RPMI7951 (cell line): ENCODE measurements around the gene C1D. TPM values are rescaled to one million over a fixed set of nuclear protein-coding genes. Genes with fewer than 3 reads are reported as not detected.
A peak's percentile ranks its signal among the peaks of the same experiment; 100 is the strongest.

Source experiments
- DNase-seq: peaks from one replicate; pipeline ENCODE4 v3.0.0-alpha.2; 2012; ENCODE audit warnings: low read depth
- total RNA-seq: library from RNA; depleted of rRNA; stranded (reverse); fragments of >200 nt; shearing (Covaris generic); gene quantifications from 2 replicates; pipeline ENCODE4 v1.2.3, GENCODE V29; 2014

C1D gene
- total RNA-seq, 1 experiment from 2014 or later = 122 TPM

DNA sequence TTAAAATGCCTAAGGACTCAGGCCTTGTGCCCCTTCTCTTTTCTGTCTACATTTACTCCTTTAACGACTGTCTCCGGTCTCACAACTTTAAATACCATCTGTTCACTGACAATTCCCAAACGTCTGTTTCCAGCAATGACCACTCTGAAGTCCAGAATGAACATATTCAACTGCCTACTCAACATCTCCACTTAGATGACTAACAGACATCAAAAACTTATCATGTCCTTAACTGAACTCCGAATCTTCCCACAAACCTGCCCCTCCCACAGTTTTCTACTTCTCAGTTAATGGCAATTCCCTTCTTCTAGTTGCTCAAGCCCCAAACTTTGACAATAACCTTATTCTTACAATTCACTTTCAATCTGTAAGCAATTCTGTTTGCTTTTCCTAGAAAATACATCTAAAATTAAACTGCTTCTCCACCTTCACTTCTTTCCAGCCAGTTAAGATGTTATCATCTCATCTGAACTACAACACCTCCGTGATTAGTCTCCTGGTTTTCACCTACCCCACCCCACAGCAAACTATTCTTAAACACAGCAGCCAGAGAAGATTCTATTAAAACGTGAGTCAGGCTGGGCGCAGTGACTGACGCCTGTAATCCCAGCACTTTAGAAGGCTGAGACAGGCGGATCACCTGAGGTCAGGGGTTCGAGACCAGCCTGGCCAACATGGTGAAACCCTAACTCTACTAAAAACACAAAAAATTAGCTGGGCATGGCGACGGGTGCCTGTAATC, 2.8 kb downstream of the C1D start:
- peak; percentile 73 for DNase-seq

DNA sequence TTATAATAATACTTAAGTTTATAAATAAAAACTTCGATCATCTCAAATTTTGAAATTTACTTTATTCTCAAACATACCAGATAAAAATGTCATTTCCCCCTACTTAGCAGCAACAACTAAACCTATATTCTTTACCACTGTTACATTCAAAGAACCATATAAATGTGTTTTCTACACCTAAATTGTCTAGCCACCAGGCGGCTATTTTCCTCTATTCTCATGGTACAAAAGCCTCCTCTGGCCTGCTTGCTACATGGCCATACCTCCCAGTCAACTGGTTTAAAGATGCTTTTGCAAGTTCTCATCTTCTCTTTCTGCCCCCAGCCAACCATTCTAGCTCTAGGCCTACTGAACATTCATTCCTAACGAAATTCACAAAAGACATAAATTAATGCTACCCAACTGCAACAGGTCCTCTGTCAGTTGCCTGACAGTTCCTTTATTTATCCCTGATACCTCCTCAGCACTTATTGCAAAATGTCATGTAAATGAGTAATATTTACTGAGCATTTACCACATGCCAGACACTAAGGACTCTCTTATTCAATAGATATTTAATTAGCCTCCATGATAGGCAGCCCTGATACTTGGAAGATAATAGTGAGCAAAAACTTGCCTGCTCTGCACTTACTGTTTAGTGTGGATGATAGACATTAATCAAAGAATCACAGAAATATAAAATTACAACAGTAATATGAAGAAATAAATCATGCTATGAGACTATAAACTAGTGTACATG, 5.0 kb downstream of the C1D start:
- DNase-seq = no peak

GRCh38 chr2:68052717-68053422, 9.9 kb downstream of the C1D start:
- no peak for DNase-seq

GRCh38 chr2:68050353-68050752, 12.5 kb downstream of the C1D start:
- DNase-seq = no peak

DNA sequence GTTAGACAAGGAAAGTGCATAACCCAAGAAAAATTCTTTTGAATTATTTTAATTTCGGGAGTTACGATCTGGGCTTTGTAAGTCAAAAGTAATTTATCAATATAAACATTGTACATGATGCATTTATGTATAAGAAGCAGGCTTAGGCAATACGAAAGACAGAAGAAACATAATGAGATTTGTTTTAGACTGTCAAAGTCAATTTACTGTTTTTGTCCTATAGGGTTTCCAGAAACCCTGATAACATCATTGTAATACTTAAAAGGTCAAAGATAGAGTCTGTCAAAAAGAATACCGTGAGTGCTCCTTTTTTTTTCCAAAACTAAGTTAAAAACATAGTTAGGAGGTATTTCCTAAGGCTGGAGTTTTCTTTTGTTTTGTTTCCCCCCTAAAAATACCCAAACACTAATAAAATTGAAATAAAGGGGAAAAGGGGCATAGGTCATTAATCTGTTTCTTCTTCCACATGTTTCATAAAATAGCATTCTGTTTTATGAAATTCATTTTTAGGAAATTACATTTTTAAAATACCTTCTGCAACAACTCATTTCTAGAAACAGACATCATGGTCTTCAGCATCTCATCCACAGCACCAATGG, 16.1 kb downstream of the C1D start:
- no peak for DNase-seq

- no peak for DNase-seq
These were observed 16.6 kb downstream of the C1D start for GRCh38 chr2:68046224-68046623.

GRCh38 chr2:68045342-68045741, 17.5 kb downstream of the C1D start:
- DNase-seq = no peak

DNA sequence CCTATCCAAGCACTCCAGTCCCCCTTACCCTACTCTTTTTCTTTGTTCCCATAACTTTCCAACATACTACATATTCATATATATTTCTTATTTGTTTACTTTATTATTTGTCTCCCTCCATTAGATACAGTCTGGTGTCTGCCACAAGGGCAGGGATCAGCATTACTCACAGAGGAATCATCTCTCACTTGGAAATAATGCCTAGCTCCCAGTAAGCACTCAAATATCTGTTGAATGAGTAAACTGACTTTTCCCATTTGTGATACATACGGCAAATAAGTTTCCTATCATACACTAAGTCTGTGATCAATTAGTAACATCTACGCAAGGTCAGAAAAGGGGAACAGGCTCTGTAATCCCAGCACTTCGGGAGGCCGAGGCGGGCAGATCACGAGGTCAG, 18.7 kb downstream of the C1D start:
- peak; percentile 48 for DNase-seq

DNA sequence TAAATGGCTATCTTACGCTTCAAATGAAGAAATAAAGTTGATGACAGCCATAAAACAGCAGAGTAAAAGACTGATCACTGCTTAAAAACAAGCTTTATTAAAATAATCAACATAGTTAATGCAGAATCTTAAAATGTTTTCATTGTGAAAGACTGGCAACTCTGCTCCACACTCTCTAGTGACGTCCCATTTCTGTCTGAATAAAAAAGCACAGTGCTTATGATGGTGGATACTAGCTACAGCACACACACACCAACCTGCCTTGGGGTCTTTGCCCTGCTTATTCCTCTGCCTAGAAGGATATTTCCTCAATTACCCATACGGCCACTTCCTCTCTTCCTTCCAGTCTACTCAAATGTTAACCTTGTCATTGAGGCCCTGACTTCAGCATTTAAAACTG, 19.1 kb downstream of the C1D start:
- DNase-seq = no peak

GRCh38 chr2:68043032-68043431, 19.8 kb downstream of the C1D start:
- DNase-seq = no peak

DNA sequence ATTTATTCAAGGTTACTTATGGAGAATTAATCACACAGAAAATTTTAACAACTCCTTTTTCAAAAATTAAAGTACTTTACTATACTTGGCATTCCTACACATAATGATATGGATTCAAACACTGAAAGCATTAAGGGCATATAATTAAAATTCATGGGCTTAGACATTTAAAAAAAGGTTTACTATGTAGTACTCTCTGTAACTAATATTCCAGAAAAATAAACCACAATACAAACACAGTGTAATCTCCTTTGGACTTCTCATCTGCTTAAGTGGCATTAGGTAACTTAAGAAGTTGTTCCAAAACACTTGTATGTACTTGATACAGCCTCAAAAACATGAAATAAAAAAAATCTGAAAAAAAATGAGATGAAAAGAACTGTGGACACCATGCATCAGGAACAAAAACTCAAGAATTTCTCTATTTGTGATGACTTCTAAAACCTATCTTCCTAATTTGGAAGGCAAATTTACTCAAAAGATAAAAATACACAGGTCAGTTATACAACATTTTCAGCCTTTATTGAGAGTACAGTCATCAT, 21.0 kb downstream of the C1D start:
- DNase-seq = no peak

- no peak for DNase-seq
These were observed 22.7 kb downstream of the C1D start for GRCh38 chr2:68040078-68040477.

DNA sequence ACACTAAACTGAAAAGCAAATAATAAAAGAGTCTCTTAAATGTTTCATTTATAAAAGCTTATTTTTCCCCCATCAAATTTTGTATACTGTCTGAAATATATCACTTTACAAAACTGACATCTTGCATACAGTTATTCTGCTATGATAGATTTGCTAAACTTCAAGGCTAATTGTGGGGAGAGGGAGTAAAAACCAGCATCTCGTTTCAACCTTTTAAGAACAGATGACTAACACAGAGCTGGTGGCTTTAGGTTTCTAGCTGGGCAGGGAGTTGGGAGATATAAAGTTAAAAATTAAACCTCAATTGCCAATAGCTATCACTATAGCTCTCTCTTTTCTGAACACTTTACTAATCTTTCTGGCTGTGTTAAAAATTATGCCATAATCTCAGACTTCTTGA, 23.5 kb downstream of the C1D start:
- no peak for DNase-seq

DNA sequence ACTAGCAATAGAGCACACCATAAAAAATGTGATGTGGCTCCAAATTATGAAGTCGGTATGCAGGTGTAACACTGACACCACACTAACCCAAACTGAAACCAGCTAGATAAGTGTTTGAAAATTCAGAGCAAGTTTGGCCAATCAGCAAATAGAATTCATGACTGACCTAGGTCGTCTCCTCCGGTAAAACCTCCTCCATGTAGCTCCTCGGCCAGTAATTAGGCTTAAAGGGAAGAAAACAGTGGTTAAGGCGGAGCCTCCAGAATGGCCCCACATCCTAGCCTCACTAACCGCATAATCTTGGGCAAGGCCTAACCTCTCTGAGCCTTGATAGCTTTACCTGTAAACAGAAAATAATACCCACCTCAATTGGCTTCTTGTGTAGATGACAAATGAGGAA, 30.1 kb downstream of the C1D start:
- no peak for DNase-seq

GRCh38 chr2:68031542-68032160, 31.2 kb downstream of the C1D start:
- peak; percentile 72 for DNase-seq

- no peak for DNase-seq
These were observed 31.8 kb downstream of the C1D start for GRCh38 chr2:68031043-68031442.

- no peak for DNase-seq
These were observed 32.3 kb downstream of the C1D start for GRCh38 chr2:68030529-68030928.

GRCh38 chr2:68027959-68028358, 34.8 kb downstream of the C1D start:
- peak; percentile 70 for DNase-seq

- no peak for DNase-seq
These were observed 38.4 kb downstream of the C1D start for GRCh38 chr2:68024450-68024849.

- no peak for DNase-seq
These were observed 38.9 kb downstream of the C1D start for GRCh38 chr2:68023904-68024303.

GRCh38 chr2:68018727-68019126, 44.1 kb downstream of the C1D start:
- DNase-seq = no peak

GRCh38 chr2:68009526-68009925, 53.3 kb downstream of the C1D start:
- DNase-seq = no peak
